Upper lobe of left lung (tissue), 4 donors: ENCODE measurements around the gene SELL.

Experiments used
- CTCF ChIP-seq, 6 experiments: fragments of 450-650 bp in 4 of 6; fragments of 200-600 bp in 2 of 6; sonication (generic) in 2 of 6; IDR thresholded peaks; one replicate each; pipeline ENCODE4 v1.5.1; 2016 to 2019; ENCODE audit warnings: antibody characterized with exemption in 6 of 6
- POLR2A ChIP-seq, 4 donors: fragments of 450-650 bp; IDR thresholded peaks; one replicate each; pipeline ENCODE4 v1.5.1; 2016 to 2017; ENCODE audit warnings: antibody characterized with exemption in 4 of 4, mild to moderate bottlenecking in 2 of 4

- TF ChIP-seq CTCF (IDR thresholded peaks at IDR 0.05) (no peak), POLR2A (IDR thresholded peaks at IDR 0.05) (no peak)
Measured at GRCh38 chr1:169731446-169731845, 20.0 kb upstream of the SELL start.
